Activated naive CD8-positive, alpha-beta T cell treated with anti-CD3 and anti-CD28 coated beads, Interleukin-2, amount 10 ng/mL, durations not matched to agents 7 days and 5 days (primary cell): ENCODE data around the gene NRIP2. TPM values are rescaled to one million over a fixed set of nuclear protein-coding genes. Genes with fewer than 3 reads are reported as not detected.

ENCODE experiments used
- ATAC-seq: fragments of 150-1000 bp; cut with Tn5 transposase; one replicate; pipeline ENCODE4 v1.10.0; 2021; ENCODE audit warnings: low read depth, moderate library complexity
- POLR2A ChIA-PET: fragments of 350-600 bp; sonication (Branson Sonifier 250); formaldehyde crosslinking; loops from one replicate; lab custom pipeline; 2021; ENCODE audit warnings: antibody characterized with exemption; lab: Charles Lee
- DNase-seq: peaks from one replicate; pipeline ENCODE4 v3.0.0; 2021
- H3K27ac Mint-ChIP-seq: one replicate; pipeline ENCODE4 v1.8.0; 2022; ENCODE audit warnings: mild to moderate bottlenecking, mixed read lengths
- H3K27me3 Mint-ChIP-seq: one replicate; pipeline ENCODE4 v1.8.0; 2022; ENCODE audit warnings: mild to moderate bottlenecking, moderate library complexity, mixed read lengths
- H3K36me3 Mint-ChIP-seq: one replicate; pipeline ENCODE4 v1.8.0; 2021; ENCODE audit warnings: mild to moderate bottlenecking, mixed read lengths
- H3K4me1 Mint-ChIP-seq: one replicate; pipeline ENCODE4 v1.8.0; 2021; ENCODE audit warnings: mixed read lengths
- H3K4me3 Mint-ChIP-seq: one replicate; pipeline ENCODE4 v1.8.0; 2022; ENCODE audit warnings: mild to moderate bottlenecking, moderate library complexity, mixed read lengths
- H3K9me3 Mint-ChIP-seq: one replicate; pipeline ENCODE4 v1.8.0; 2021; ENCODE audit warnings: mixed read lengths
- total RNA-seq, 2 experiments: library from RNA; stranded (reverse); gene quantifications; one replicate each; pipeline ENCODE4 v1.2.3, GENCODE V29; 2021

Gene NRIP2
- total RNA-seq, 2 experiments from 2014 or later, result not detected

- POLR2A ChIA-PET, result no interaction called here
- DNase-seq (no peak), ATAC-seq (no peak)
- Mint-ChIP-seq H3K27ac (no peak overlapping the region), H3K4me3 (no peak overlapping the region), H3K9me3 (no peaks in the 10 kb centered on the region), H3K4me1 (peaks cover 2% of the 10 kb centered on the region), H3K36me3 (peaks cover 8% of the 10 kb centered on the region), H3K27me3 (no peaks in the 10 kb centered on the region)
Observed at GRCh38 chr12:2835691-2836403, 1.0 kb upstream of the NRIP2 start.

GRCh38 chr12:2833810-2834209, 1.0 kb downstream of the NRIP2 start:
- DNase-seq (no peak), ATAC-seq (no peak)
- H3K36me3 Mint-ChIP-seq, result peaks cover 3% of the 10 kb centered on the region
- POLR2A ChIA-PET, result no interaction called here
- H3K27ac Mint-ChIP-seq, result no peak overlapping the region
- H3K4me3 Mint-ChIP-seq, result no peak overlapping the region
- H3K27me3 Mint-ChIP-seq, result no peaks in the 10 kb centered on the region
- no peaks in the 10 kb centered on the region for H3K9me3 Mint-ChIP-seq
- H3K4me1 Mint-ChIP-seq, result no peaks in the 10 kb centered on the region

- no peak overlapping the region for H3K27ac Mint-ChIP-seq
- ATAC-seq (no peak), DNase-seq (no peak)
- POLR2A ChIA-PET, result no interaction called here
- peaks cover 3% of the 10 kb centered on the region for H3K36me3 Mint-ChIP-seq
- no peaks in the 10 kb centered on the region for H3K27me3 Mint-ChIP-seq
- no peaks in the 10 kb centered on the region for H3K9me3 Mint-ChIP-seq
- H3K4me1 Mint-ChIP-seq, result no peaks in the 10 kb centered on the region
- H3K4me3 Mint-ChIP-seq, result no peak overlapping the region
Observed at GRCh38 chr12:2833327-2833726, 1.5 kb downstream of the NRIP2 start.

- POLR2A ChIA-PET, result no interaction called here
- Mint-ChIP-seq H3K4me1 (no peaks in the 10 kb centered on the region), H3K9me3 (no peaks in the 10 kb centered on the region), H3K4me3 (no peak overlapping the region), H3K36me3 (peaks cover 3% of the 10 kb centered on the region), H3K27ac (no peak overlapping the region), H3K27me3 (no peaks in the 10 kb centered on the region)
- DNase-seq (no peak), ATAC-seq (no peak)
Observed at GRCh38 chr12:2832550-2833127, 2.2 kb downstream of the NRIP2 start.

- POLR2A ChIA-PET, result no interaction called here
- Mint-ChIP-seq H3K27me3 (no peaks in the 10 kb centered on the region), H3K4me1 (no peaks in the 10 kb centered on the region), H3K4me3 (no peak overlapping the region), H3K27ac (no peak overlapping the region), H3K36me3 (peaks cover 3% of the 10 kb centered on the region), H3K9me3 (no peaks in the 10 kb centered on the region)
- no peak for ATAC-seq
- DNase-seq, result no peak
Observed at GRCh38 chr12:2829275-2829674, 5.6 kb downstream of the NRIP2 start.

DNA sequence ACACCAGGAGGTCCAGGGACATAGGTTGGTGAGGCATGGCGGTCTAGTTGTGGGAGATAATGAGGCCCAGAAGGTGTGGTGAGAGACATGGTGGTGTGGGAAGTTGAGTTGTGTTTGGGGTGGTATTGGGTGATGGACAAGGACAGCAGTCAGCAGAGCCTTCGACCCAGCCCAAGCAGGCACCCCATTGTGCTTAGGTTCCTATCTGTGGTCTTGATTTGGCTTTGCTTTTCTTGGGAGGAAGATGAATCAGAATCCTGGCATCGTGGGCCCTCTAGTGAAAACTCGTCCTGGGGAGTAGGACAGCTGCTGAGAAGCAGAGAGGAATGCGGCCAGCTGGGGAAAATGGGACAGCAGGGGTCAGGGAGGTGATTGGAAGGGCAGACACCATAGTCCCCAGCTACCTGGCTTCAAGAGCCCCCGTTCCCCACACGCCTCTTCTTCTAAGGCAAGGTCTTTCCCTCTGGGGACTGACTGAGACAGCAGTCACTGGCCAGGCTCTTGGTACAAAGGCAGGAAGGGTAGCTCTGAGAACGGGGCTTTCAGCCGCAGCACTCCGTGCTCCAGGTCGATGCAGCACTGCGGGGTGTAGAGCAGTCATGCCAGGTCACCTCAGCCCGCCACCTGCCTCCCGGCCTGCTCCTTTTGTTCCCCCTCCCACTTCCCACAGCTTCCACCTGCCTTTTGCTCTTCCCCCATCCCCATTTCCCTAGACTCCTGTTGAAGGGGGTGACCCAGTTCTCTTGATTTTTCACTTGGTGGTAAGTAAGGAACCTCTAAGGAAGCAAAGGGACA, 7.9 kb downstream of the NRIP2 start:
- POLR2A ChIA-PET, result no interaction called here
- H3K27ac Mint-ChIP-seq, result peak overlapping the region; percentile 53

GRCh38 chr12:2826036-2826435, 8.8 kb downstream of the NRIP2 start:
- no peak for ATAC-seq
- POLR2A ChIA-PET, result no interaction called here
- H3K27me3 Mint-ChIP-seq, result no peaks in the 10 kb centered on the region

More for the DNA sequence above, 7.9 kb downstream of the NRIP2 start:
- DNase-seq, result no peak
- Mint-ChIP-seq H3K4me3 (no peak overlapping the region), H3K9me3 (no peaks in the 10 kb centered on the region), H3K27me3 (no peaks in the 10 kb centered on the region), H3K4me1 (no peaks in the 10 kb centered on the region), H3K36me3 (peaks cover 6% of the 10 kb centered on the region)
- no peak for ATAC-seq

GRCh38 chr12:2825132-2825531, 9.7 kb downstream of the NRIP2 start:
- no peaks in the 10 kb centered on the region for H3K4me1 Mint-ChIP-seq
- H3K4me3 Mint-ChIP-seq, result no peak overlapping the region
- DNase-seq, result no peak
- no peaks in the 10 kb centered on the region for H3K27me3 Mint-ChIP-seq
- peaks cover 9% of the 10 kb centered on the region for H3K36me3 Mint-ChIP-seq
- H3K9me3 Mint-ChIP-seq, result no peaks in the 10 kb centered on the region
- POLR2A ChIA-PET, result no interaction called here
- ATAC-seq, result no peak
- H3K27ac Mint-ChIP-seq, result no peak overlapping the region

More at GRCh38 chr12:2826036-2826435, 8.8 kb downstream of the NRIP2 start:
- Mint-ChIP-seq H3K9me3 (no peaks in the 10 kb centered on the region), H3K27ac (no peak overlapping the region), H3K36me3 (peaks cover 6% of the 10 kb centered on the region), H3K4me3 (no peak overlapping the region), H3K4me1 (no peaks in the 10 kb centered on the region)
- DNase-seq, result no peak

DNA sequence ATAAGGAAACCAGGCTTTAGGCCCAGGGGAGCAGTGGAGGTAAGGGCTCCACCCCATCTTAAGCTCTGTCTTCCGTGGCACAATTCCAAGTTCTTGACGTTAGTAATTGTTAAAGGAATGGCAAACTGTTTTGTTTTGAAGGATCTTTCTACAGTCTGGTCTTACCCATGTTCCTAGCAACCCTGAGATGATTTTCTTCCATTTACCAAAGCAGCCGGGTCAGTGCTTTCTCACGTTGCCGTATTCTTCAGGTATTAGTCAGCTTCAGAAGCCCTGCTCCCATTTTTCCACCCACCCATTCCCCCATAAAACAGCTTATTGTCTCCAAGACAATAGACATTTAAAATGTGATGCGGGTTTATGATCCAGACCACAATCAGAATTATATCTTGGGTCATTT, 10.3 kb downstream of the NRIP2 start:
- DNase-seq (no peak), ATAC-seq (no peak)
- Mint-ChIP-seq H3K27ac (no peak overlapping the region), H3K36me3 (peaks cover 9% of the 10 kb centered on the region), H3K9me3 (no peaks in the 10 kb centered on the region), H3K27me3 (no peaks in the 10 kb centered on the region), H3K4me1 (no peaks in the 10 kb centered on the region), H3K4me3 (no peak overlapping the region)
- POLR2A ChIA-PET, result no interaction called here

DNA sequence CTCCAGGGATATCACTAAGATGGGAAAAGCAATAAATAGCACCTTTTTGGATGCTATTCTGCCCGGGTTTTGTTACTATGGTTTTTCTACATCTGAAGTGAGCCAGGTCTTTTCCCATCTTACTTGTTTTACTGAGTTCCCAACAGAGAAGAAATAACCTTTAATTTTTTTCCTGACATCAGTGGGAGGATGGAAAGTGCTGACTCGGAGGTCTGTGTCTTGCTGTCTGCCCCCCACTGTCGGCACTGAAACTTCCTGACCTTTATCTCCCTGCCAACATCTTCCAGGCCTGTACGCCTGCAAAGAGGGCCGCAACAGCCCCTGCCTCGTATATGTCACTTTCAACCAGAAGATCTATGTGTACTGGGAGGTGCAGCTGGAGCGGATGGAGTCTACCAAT, 11.4 kb downstream of the NRIP2 start:
- ATAC-seq (no peak), DNase-seq (no peak)
- Mint-ChIP-seq H3K4me3 (no peak overlapping the region), H3K27ac (no peak overlapping the region), H3K4me1 (no peaks in the 10 kb centered on the region), H3K36me3 (peaks cover 9% of the 10 kb centered on the region), H3K9me3 (no peaks in the 10 kb centered on the region), H3K27me3 (no peaks in the 10 kb centered on the region)
- POLR2A ChIA-PET, result no interaction called here

DNA sequence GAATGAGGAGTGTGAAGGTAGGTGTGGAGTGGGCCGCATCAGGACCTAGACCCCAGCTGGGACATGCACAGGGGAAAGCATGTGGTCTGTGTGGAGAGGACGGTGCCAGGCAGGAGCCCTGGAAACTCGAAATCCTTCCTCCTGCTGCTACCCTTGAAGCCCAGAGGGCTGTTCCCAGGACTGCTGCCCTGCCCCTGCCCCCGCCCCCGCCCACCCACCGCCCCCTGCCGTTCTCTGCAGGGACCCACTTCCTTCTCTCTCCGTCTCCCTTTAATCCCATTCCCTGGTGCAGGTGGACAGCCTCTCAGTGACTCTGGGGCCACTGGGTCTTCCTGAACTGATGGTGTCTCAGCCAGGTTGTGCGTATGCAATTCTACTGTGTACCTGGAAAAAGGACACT, 14.4 kb downstream of the NRIP2 start:
- POLR2A ChIA-PET, result no interaction called here
- H3K27ac Mint-ChIP-seq, result no peak overlapping the region
- no peak for ATAC-seq

DNA sequence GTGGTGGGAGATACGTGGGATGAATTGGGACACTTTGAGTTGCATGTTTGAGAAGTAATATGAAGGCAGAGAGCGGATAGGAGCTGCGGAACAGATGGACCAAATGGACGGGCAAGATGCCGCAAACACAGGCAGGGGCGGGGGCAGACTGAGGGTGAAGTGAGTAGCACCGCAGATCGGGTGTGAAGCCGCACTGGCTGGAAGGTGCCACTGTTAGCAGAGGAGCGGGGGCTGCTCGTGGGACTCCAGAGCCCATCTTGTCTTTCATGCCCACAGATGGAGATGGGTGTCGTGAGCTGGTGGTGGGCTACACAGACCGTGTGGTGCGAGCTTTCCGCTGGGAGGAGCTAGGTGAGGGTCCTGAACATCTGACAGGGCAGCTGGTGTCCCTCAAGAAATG, 15.0 kb downstream of the NRIP2 start:
- peaks cover 15% of the 10 kb centered on the region for H3K36me3 Mint-ChIP-seq
- no peaks in the 10 kb centered on the region for H3K27me3 Mint-ChIP-seq
- POLR2A ChIA-PET, result no interaction called here
- H3K9me3 Mint-ChIP-seq, result no peaks in the 10 kb centered on the region
- no peak for DNase-seq
- H3K4me3 Mint-ChIP-seq, result no peak overlapping the region
- H3K4me1 Mint-ChIP-seq, result peaks cover 7% of the 10 kb centered on the region
- ATAC-seq, result no peak
- H3K27ac Mint-ChIP-seq, result no peak overlapping the region

More for the DNA sequence above, 14.4 kb downstream of the NRIP2 start:
- Mint-ChIP-seq H3K36me3 (peaks cover 14% of the 10 kb centered on the region), H3K27me3 (no peaks in the 10 kb centered on the region), H3K9me3 (no peaks in the 10 kb centered on the region), H3K4me1 (peaks cover 3% of the 10 kb centered on the region), H3K4me3 (no peak overlapping the region)
- no peak for DNase-seq

DNA sequence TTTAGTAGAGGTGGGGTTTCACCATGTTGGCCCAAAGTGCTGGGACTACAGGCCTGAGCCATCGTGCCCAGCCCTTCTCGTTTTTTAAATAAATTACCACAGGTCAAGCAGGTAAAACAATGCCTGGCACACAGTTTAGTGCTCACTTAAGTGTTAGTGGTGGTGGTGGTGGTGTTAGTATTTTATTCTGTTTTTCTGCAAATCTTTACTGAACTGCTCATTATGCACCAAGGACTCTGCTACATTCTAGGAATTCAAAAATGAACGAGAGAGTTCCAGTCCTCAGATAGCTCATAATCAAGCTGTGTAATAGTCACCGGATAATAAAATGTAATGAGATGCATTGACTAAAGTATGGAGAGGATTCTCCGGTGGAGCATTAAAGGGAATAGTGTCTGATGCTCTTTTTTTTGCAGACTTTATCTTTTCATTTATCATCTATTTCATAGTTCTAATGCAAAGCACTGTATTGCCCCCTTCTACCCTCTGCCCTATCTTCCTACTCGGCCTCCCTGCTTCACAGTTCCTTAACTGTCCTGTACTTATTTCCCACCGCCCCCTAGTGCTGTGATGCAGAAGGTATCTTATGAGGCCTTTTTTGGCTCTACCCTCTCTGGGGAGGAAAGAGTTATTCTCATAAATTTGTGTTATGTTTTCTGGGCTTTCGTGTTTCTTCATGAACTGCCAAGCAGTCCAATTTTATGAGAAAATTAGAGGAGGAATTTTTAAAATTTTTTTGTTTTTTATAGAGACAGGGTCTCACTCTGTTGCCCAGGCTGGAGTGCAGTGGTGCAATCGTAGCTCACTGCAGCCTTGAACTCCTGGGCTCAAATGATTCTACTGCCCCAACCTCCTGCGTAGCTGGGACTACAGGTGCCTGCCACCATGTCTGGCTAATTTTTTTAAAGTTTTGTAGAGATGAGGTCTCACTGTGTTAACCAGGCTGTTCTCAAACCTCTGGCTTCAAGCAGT, 21.3 kb downstream of the NRIP2 start:
- ATAC-seq, result peak; percentile 18
- Mint-ChIP-seq H3K9me3 (no peaks in the 10 kb centered on the region), H3K36me3 (peaks cover 9% of the 10 kb centered on the region)

More for the DNA sequence above, 21.3 kb downstream of the NRIP2 start:
- Mint-ChIP-seq H3K4me1 (peaks cover 20% of the 10 kb centered on the region), H3K4me3 (peak overlapping the region; percentile 99), H3K27ac (peak overlapping the region; percentile 99), H3K27me3 (no peaks in the 10 kb centered on the region)
- no peak for DNase-seq
- POLR2A ChIA-PET, result interaction anchor here (1.3 to 3.5 kb wide), 4 partner anchors 18 to 131 kb away, joined by 3 to 23 read pairs (median 14); partner anchors contain the start of genes FKBP4, FOXM1 and RHNO1
